ENCODE results near the gene MEFV. TPM values are rescaled to one million over a fixed set of nuclear protein-coding genes. Genes with fewer than 3 reads are reported as not detected.
A peak's percentile ranks its signal among the peaks of the same experiment; 100 is the strongest.

MEFV gene
- total and polyA plus RNA-seq, 2 of the 13 experiments (the other 11 are each of a cell fraction or from before 2014, with no cell fraction given): 0.22 TPM; not detected in 1

- TF ChIP-seq ZFY (CRISPR knock-in tag; IDR thresholded peaks at IDR 0.05) (no peak), ZNF564 (CRISPR knock-in tag; IDR thresholded peaks at IDR 0.05) (peak; percentile 44; the same call in 1 of the 2 replicates), GFI1 (CRISPR knock-in tag; IDR thresholded peaks at IDR 0.05; ENCODE audit: borderline replicate concordance) (no peak), NAIF1 (CRISPR knock-in tag; IDR thresholded peaks at IDR 0.05; ENCODE audit: borderline replicate concordance) (peak; percentile 55; the same call in 1 of the 2 replicates), ZNF781 (CRISPR knock-in tag; IDR thresholded peaks at IDR 0.05; ENCODE audit: borderline replicate concordance, not compliant biosample characterization) (no peak), KLF11 (CRISPR knock-in tag; IDR thresholded peaks at IDR 0.05) (no peak), ZNF724P (CRISPR knock-in tag; IDR thresholded peaks at IDR 0.05; ENCODE audit: borderline replicate concordance) (no peak), ZNF460 (CRISPR knock-in tag; IDR thresholded peaks at IDR 0.05; ENCODE audit: borderline replicate concordance) (no peak), ZNF709 (CRISPR knock-in tag; IDR thresholded peaks at IDR 0.05) (peak; percentile 21; the same call in 1 of the 2 replicates), ATF7-NPFF (CRISPR knock-in tag; IDR thresholded peaks at IDR 0.05; ENCODE audit: low read depth) (no peak), RAD21 (CRISPR knock-in tag; IDR thresholded peaks at IDR 0.05) (no peak), ZNF589 (CRISPR knock-in tag; conservative IDR thresholded peaks at IDR 0.05) (0 out of 2 replicates have a peak, but pooled peaks have one; percentile 23)
These were observed 21.9 kb downstream of the MEFV start (continued) for GRCh38 chr16:3234543-3234856.

DNA sequence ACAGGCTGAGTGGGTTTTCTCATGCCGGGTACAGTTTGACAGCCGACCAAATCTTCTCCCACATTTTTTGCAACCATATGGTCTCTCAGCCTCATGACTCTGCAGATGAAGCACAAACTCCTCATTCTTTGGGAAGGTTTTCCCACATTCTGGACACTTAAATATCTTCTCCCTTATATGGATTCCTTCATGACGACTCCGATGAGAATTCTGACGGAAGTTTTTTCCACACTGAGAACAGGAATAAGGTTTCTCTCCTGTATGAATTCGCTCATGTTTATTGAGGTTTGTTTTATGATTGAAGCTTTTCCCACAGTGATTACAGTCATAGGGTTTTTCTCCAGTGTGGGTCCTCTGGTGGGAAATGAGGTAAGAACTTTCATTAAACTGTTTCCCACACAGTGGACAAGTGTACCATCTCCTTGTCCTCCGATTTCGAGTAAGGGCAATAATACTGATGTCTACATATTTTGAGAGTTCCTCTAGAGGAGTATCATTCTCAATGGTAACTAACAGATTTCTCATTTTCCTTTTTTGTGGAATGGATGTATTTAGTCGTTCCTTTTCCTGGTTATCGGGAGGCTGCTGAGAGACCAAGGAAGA is 32.4 kb downstream of the MEFV start:
- Histone ChIP-seq H2AFZ (ENCODE audit: low read length) (no peak overlapping the region), H3K4me2 (ENCODE audit: low read depth, low read length) (no peak overlapping the region), H3K27ac (ENCODE audit: extremely low read length, insufficient read depth, low read length) (no peak overlapping the region), H3K27me3 (ENCODE audit: control insufficient read depth in 1 of 2, insufficient read depth in 2 of 2, low read length in 2 of 2) (no peaks in the 10 kb centered on the region), H4K20me1 (ENCODE audit: insufficient read depth, low read length) (no peaks in the 10 kb centered on the region), H3K36me3 (replicated peaks in 1 of 2; ENCODE audit: control insufficient read depth in 1 of 2, insufficient read depth in 2 of 2, low read length in 2 of 2) (peaks cover 7 to 25% of the 10 kb centered on the region in 2 experiments), H3K4me3 (replicated peaks in 1 of 3; ENCODE audit: insufficient read depth in 1 of 3, low read depth in 2 of 3, low read length in 3 of 3) (no peak overlapping the region), H3K9me3 (ENCODE audit: low read length) (no peaks in the 10 kb centered on the region), H3K79me2 (ENCODE audit: insufficient read depth, low read length) (no peaks in the 10 kb centered on the region), H3K9ac (ENCODE audit: insufficient read depth, low read depth, low read length) (no peak overlapping the region), H3K4me1 (ENCODE audit: insufficient read depth, low read length) (peaks cover 10% of the 10 kb centered on the region)
- WGBS (ENCODE audit: low lambda C conversion rate): 99% methylated on average over 10 of the region's 10 CpGs
- ChIA-PET CTCF (ENCODE audit: low intra/inter-chr PET ratio, low total read pairs) (no interaction called here), POLR2A (no interaction called here)
- in situ Hi-C loops (cut with HindIII; ENCODE audit: extremely low pct_ligation_motif_present, low pct_unique_long_range_greater_than_20kb): no loop called here
- DNase-seq (ENCODE audit: low spot score): no peak
- no peak for ATAC-seq
- FAIRE-seq: no peak
- intact Hi-C loops (cut with micrococcal nuclease; ENCODE audit: unreplicated experiment): no loop called here
- BruUV-seq (replicated peaks): no TSS peak
- no peak for TF ChIP-seq ASH2L (IDR thresholded peaks at IDR 0.05; ENCODE audit: insufficient read length, low read depth, low read length)
- no peak for TF ChIP-seq KLF9 (CRISPR knock-in tag; IDR thresholded peaks at IDR 0.05; ENCODE audit: low read depth)
- TF ChIP-seq ZNF83 (CRISPR knock-in tag; IDR thresholded peaks at IDR 0.05; ENCODE audit: borderline replicate concordance): no peak
- no peak for TF ChIP-seq DR1 (CRISPR knock-in tag; IDR thresholded peaks at IDR 0.05)
- no peak for TF ChIP-seq ATF7-NPFF (CRISPR knock-in tag; IDR thresholded peaks at IDR 0.05; ENCODE audit: low read depth)
- no peak for TF ChIP-seq ZNF329 (CRISPR knock-in tag; IDR thresholded peaks at IDR 0.05; ENCODE audit: low read depth)
- no peak for TF ChIP-seq MAFK (conservative IDR thresholded peaks at IDR 0.05 in 1 of 2, IDR thresholded peaks at IDR 0.05 in 1 of 2; ENCODE audit: low read length in 2 of 2)
- TF ChIP-seq TGIF2 (CRISPR knock-in tag; IDR thresholded peaks at IDR 0.05): no peak
- TF ChIP-seq, protein P1, sequence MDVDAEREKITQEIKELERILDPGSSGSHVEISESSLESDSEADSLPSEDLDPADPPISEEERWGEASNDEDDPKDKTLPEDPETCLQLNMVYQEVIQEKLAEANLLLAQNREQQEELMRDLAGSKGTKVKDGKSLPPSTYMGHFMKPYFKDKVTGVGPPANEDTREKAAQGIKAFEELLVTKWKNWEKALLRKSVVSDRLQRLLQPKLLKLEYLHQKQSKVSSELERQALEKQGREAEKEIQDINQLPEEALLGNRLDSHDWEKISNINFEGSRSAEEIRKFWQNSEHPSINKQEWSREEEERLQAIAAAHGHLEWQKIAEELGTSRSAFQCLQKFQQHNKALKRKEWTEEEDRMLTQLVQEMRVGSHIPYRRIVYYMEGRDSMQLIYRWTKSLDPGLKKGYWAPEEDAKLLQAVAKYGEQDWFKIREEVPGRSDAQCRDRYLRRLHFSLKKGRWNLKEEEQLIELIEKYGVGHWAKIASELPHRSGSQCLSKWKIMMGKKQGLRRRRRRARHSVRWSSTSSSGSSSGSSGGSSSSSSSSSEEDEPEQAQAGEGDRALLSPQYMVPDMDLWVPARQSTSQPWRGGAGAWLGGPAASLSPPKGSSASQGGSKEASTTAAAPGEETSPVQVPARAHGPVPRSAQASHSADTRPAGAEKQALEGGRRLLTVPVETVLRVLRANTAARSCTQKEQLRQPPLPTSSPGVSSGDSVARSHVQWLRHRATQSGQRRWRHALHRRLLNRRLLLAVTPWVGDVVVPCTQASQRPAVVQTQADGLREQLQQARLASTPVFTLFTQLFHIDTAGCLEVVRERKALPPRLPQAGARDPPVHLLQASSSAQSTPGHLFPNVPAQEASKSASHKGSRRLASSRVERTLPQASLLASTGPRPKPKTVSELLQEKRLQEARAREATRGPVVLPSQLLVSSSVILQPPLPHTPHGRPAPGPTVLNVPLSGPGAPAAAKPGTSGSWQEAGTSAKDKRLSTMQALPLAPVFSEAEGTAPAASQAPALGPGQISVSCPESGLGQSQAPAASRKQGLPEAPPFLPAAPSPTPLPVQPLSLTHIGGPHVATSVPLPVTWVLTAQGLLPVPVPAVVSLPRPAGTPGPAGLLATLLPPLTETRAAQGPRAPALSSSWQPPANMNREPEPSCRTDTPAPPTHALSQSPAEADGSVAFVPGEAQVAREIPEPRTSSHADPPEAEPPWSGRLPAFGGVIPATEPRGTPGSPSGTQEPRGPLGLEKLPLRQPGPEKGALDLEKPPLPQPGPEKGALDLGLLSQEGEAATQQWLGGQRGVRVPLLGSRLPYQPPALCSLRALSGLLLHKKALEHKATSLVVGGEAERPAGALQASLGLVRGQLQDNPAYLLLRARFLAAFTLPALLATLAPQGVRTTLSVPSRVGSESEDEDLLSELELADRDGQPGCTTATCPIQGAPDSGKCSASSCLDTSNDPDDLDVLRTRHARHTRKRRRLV (CRISPR knock-in tag; IDR thresholded peaks at IDR 0.05): no peak
